C1 segment of cervical spinal cord (tissue), 14 donors: Measurements from ENCODE around the gene IFT22.
A peak's percentile ranks its signal among the peaks of the same experiment; 100 is the strongest.
"Not testable (repeated sequence)": the region's sequence is repeated elsewhere in the genome, so short reads cannot be mapped to it uniquely, and the experiment has no call there.

ENCODE experiments used
- DNase-seq, 14 donors: peaks; one replicate each; lab custom pipeline; 2025; lab: John Stamatoyannopoulos, UW

Gene IFT22

DNA sequence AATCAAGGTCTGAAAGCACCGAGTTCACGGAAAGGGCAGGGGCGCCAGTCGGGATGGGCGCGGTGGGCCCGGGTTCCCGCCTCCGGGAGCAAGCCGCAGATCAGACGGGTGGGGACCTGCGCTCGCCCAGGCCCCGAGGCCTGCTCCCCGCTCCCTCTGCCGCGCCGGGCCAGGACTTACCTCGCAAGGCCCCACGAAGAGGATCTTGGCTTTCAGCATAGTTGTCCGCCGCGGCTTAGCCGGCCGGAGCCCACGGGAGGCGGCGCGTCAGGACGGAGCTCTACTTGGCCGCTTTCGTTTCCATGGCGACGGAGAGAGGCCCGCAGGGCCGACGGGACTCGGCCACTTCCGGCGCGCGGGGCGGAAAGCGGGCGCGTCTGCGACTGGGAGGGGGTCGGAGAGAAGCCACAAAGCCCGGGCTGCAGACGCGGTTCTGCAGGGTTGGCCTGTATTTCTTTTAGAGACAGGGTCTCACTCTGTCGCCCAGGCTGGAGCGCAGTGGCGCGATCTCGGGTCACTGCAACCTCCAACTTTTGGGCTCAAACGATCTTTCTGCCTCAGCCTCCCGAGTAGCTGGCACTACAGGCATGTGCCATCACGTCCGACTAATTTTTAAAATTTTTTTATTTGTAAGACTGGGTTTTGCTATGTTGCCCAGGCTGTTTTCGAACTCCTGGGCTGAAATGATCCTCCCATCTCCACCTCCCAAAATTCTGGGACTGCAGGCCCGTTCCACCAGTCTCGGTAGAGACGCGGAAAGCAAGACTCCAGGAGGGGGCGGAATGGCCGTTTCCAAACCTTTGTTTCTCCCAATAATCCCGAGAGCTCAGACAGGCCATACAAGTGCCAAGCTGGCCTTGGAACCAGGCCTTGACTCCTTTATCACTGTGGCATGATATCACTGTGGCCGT is at the start of gene IFT22:
Gene IFT22, minus strand, starts transcription at position 322 of the 911 bp plus-strand sequence. Its CDS starts 103 bp downstream, at position 219.
- peak; percentile 5 to 90 (median 81) for DNase-seq

DNA sequence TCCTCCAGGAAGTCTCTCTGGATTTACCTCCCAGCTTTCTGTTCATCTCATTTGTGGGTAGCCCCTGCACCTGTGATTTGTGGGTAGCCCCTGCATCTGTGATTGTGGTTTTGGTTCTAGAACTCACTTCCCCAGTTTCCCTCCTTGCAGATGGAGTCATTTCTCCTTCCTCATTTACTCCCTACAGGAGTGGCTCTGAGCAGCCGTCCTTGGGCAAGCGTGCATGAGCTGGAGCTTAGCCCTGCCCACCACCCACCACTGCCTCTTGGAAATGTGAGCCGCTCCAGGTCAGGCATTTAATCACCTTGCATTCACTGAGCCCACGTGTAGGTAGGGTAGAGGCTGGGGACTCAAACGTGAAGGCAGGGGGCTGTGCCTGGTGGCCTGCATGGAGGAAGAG is 49.2 kb upstream of the IFT22 start:
- DNase-seq: no peak

DNA sequence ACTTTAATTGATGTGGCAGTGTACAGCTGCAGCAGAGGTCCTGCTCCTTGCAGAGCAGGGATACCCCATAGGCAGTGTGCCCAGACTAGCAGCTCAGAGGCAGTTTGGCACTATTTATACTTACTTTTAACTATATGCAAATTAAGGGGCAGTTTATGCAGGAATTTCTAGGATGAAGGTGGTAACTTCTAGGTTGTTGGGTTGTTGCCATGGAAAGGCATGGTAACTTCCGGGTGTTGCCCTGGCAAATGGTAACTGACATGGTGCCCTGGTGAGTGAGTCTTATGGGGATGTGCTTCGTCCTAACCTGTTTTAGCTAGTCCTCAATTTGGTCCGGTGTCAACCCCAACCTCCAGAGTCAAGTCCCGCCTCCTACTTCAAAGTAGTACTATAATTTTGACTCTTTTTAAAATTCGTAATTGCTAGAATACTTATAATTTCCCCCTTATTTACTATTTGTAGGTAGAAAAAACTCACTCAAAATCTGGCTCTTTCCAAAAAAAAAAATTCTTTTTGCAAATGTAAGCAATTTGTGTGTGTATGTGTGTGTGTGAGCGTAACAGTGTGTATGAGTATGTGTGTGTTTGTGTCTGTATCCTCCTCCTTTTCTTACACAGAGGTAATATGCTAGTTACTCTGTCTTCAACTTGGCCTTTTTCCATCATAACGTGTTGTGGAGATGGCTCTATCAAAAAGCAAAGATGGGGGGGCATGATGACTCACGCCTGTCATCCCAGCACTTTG is 47.0 kb upstream of the IFT22 start:
- no peak for DNase-seq

GRCh38 chr7:101367676-101368075 is 46.1 kb upstream of the IFT22 start:
- no peak for DNase-seq

DNA sequence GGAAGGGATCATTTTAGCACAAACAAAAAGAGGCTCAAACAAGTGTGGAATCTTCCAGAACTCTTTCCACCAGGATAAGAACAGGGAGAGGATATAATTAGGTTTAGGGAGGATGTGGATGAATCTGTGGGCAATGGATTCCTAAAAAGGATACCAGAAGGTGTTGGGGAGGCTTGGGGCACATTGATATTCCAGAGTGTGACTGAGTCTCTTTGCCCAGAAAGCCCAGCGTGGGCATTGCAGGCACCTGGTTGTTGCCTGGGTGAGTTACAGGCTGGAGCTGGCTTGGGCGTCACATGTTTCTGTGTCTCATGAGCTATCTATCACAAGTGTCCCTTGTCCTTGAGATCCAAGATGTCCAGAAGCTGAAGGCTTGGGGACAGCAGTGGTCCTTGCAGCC is 44.3 kb upstream of the IFT22 start:
- no peak for DNase-seq

GRCh38 chr7:101363734-101364374 is 42.2 kb upstream of the IFT22 start:
- DNase-seq: peak in 11 of 14 donors; percentile 5 to 63 (median 26)

- DNase-seq: no peak
Observed at GRCh38 chr7:101363196-101363733, 41.7 kb upstream of the IFT22 start.

- peak in 3 of 14 donors; percentile 4 to 22 (median 14) for DNase-seq
Observed at GRCh38 chr7:101362334-101363195, 41.0 kb upstream of the IFT22 start, which contains the start of gene COL26A1. Gene COL26A1, plus strand, starts transcription at chr7:101362875. Its CDS starts 158 bp downstream, at chr7:101363033.

DNA sequence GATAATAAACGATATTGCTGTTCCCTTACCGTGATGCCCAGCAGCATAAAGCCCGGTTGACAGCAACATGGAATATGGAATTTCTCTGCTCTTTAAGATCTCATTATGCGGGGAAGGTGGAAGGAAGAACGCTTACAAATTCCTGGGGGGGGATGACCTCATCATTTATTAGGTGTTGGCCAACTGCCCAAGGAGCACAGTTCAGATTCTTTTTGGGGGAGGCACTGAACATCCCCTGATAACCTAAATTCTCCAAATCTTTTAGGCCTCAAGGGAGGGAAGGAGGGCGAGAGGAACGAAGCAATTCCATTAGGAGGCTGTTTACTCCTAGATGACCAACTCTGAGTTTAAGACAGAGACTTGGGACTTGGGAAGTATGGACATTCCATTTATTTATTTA is 35.8 kb upstream of the IFT22 start:
- no peak for DNase-seq

DNA sequence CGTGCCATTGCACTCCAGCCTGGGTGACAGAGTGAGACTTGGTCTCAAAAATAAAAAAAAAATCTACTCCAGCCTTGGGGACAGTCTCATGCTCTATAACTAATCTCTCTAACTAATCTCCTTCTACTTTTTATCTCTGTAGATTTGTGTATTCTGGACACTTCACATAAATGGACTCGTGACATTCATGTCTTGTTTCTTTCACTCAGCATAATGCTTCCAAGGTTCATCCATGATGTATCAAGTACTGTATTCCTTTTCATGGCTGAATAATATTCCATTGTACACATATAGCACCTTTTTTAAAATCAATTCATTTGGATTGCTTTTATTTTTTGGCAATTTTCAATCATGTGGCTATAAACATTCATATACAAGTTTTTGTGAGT is 31.3 kb upstream of the IFT22 start:
- DNase-seq: no peak

GRCh38 chr7:101349300-101349699 is 27.7 kb upstream of the IFT22 start:
- DNase-seq: not testable (repeated sequence)

DNA sequence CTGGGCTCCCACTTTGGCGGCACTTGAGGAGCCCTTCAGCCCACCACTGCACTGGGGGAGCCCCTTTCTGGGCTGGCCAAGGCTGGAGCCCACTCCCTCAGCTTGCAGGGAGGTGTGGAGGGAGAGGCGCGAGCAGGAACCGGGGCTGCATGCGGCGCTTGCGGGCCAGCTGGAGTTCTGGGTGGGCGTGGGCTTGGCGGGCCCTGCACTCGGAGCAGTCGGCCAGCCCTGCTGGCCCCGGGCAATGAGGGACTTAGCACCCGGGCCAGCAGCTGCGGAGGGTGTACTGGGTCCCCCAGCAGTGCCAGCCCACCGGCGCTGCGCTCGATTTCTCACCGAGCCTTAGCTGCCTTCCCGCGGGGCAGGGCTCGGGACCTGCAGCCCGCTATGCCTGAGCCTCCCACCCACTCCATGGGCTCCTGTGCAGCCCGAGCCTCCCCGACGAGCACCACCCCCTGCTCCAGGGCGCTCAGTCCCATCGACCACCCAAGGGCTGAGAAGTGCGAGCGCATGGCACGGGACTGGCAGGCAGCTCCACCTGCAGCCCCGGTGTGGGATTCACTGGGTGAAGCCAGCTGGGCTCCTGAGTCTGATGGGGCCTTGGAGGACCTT is 26.9 kb upstream of the IFT22 start:
- DNase-seq: not testable (repeated sequence)

GRCh38 chr7:101347477-101347876 is 25.9 kb upstream of the IFT22 start:
- DNase-seq: no peak

- no peak for DNase-seq
Observed at GRCh38 chr7:101342892-101343291, 21.3 kb upstream of the IFT22 start.

- DNase-seq: no peak
Observed at GRCh38 chr7:101340379-101340778, 18.8 kb upstream of the IFT22 start.

GRCh38 chr7:101333912-101334311 is 12.3 kb upstream of the IFT22 start:
- DNase-seq: no peak

- no peak for DNase-seq
Observed at GRCh38 chr7:101332026-101332425, 10.4 kb upstream of the IFT22 start.

DNA sequence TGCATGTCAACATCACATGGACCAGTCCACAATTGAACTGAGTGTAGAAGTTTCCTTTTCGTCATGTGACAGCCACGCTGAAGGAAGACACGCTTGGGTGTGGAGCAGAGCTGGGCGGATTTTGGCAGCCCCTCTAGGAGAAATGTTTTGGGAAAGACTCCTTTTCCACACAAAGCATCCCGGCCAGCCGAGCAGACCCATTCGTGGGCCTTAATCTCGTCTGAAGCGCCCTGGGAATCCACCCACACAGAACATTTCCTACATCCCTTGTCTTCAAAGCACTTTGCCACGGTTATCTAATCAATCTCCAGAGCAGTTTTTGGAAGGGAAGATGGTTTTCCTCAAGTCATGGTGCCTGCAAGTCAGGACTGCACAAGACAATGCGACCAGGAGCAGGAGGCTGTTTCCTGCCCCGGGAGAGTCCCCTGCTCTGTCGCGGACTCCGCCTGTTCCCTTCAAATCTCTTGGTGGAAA is 8.4 kb upstream of the IFT22 start:
- DNase-seq: no peak

DNA sequence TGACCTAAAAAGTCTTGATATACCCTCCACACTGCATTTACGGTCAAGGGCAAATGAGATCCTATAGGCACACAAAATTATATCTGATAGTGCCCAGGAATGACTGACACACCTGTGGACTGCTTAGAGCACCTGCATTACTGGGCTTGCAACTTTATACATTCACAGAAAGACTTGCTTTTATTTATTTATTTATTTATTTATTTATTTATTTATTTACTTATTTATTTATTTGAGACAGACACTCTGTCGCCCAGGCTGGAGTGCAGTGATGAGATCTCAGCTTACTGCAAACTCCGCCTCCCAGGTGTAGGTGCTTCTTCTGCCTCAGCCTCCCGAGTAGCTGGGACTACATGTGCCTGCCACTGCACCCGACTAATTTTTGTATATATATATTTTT is 6.5 kb upstream of the IFT22 start:
- no peak for DNase-seq

DNA sequence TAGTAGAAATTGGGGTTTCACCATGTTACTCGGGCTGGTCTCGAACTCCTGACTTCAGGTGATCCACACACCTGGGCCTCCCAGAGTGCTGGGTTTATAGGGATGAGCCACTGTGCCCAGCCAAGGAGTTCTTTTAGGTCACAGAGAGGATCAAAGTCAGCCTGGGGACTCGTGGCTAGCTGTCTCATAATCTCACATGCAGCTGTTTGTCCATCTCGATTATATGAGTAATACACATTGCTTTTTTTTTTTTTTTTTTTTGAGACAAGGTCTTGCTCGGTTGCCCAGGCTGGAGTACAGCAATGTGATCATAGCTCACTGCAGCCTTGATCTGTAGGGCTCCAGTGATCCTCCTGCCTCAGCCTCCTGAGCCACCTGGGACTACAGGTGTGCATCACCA is 2.2 kb downstream of the IFT22 start:
- DNase-seq: no peak
